Liver (tissue), 9 donors: Measurements from ENCODE around the gene EZH1. TPM values are rescaled to one million over a fixed set of nuclear protein-coding genes. Genes with fewer than 3 reads are reported as not detected.

Experiments used
- DNase-seq: peaks from one replicate; pipeline ENCODE4 v3.0.0-alpha.2; 2017; ENCODE audit warnings: low spot score
- H3K27ac ChIP-seq, 2 donors: one replicate each; pipeline ENCODE4 v1.7.0; 2013; ENCODE audit warnings: inconsistent platforms in 2 of 2, low read length in 2 of 2, control low read depth in 1 of 2, low read depth in 1 of 2, mild to moderate bottlenecking in 1 of 2
- H3K27me3 ChIP-seq, 4 donors: one replicate each; pipeline versions ENCODE4 v1.6.1 to v1.7.0; 2013; ENCODE audit warnings: low read length in 3 of 4, inconsistent platforms in 1 of 4, mild to moderate bottlenecking in 1 of 4, moderate library complexity in 1 of 4; ENCODE audit not compliant: control insufficient read depth in 4 of 4, insufficient read depth in 4 of 4
- H3K36me3 ChIP-seq, 4 donors: one replicate each; pipeline versions ENCODE4 v1.6.1 to v1.7.0; 2013; ENCODE audit warnings: low read length in 3 of 4, mild to moderate bottlenecking in 3 of 4, low read depth in 1 of 4, moderate library complexity in 1 of 4; ENCODE audit not compliant: control insufficient read depth in 4 of 4, insufficient read depth in 3 of 4
- H3K4me1 ChIP-seq, 4 donors: one replicate each; pipeline versions ENCODE4 v1.6.1 to v1.7.0; 2013; ENCODE audit warnings: low read length in 3 of 4, mild to moderate bottlenecking in 3 of 4, moderate library complexity in 1 of 4; ENCODE audit not compliant: control insufficient read depth in 4 of 4, insufficient read depth in 4 of 4
- H3K4me3 ChIP-seq, 3 donors: one replicate each; pipeline versions ENCODE4 v1.6.1 to v1.7.0; 2013; ENCODE audit warnings: low read length in 3 of 3, control low read depth in 1 of 3, low read depth in 1 of 3, mild to moderate bottlenecking in 1 of 3
- H3K9ac ChIP-seq, 2 donors: one replicate each; pipeline ENCODE4 v1.7.0; 2013; ENCODE audit warnings: low read length in 2 of 2, mild to moderate bottlenecking in 2 of 2, moderate library complexity in 2 of 2, control low read depth in 1 of 2, low read depth in 1 of 2
- H3K9me3 ChIP-seq, 4 donors: one replicate each; pipeline versions ENCODE4 v1.6.1 to v1.7.0; 2013; ENCODE audit warnings: low read length in 3 of 4; ENCODE audit not compliant: control insufficient read depth in 4 of 4
- FOXA2 ChIP-seq: IDR thresholded peaks from 2 replicates; pipeline ENCODE4 v1.6.1; 2016; ENCODE audit warnings: antibody characterized with exemption
- GABPA ChIP-seq, 2 donors: IDR thresholded peaks in 1 of 2; conservative IDR thresholded peaks in 1 of 2; 2 replicates each; pipeline ENCODE4 v1.6.1; 2016; ENCODE audit warnings: antibody characterized with exemption in 2 of 2, mild to moderate bottlenecking in 1 of 2, moderate library complexity in 1 of 2
- HNF4A ChIP-seq, 2 donors: conservative IDR thresholded peaks; 2 replicates each; pipeline ENCODE4 v1.6.1; 2016; ENCODE audit warnings: antibody characterized with exemption in 2 of 2, mild to moderate bottlenecking in 2 of 2
- HNF4G ChIP-seq: IDR thresholded peaks from 2 replicates; pipeline ENCODE4 v1.6.1; 2016; ENCODE audit warnings: antibody characterized with exemption
- RXRA ChIP-seq, 2 donors: IDR thresholded peaks; 2 replicates each; pipeline ENCODE4 v1.6.1; 2017 to 2018; ENCODE audit warnings: antibody characterized with exemption in 2 of 2, mild to moderate bottlenecking in 1 of 2
- SP1 ChIP-seq: IDR thresholded peaks from 2 replicates; pipeline ENCODE4 v1.6.1; 2018; ENCODE audit warnings: antibody characterized with exemption, mild to moderate bottlenecking
- WGBS: extraction: QIAGEN DNeasy Blood & Tissue Kit; methylation state at CpG from one replicate; pipeline ENCODE4 v1.1.7; 2013; 5-methylcytosine and 5-hydroxymethylcytosine counted together
- polyA plus RNA-seq, 2 donors: library from polyadenylated mRNA; stranded (reverse) in 1 of 2; unstranded in 1 of 2; fragments of 200-250 nt in 1 of 2; fragments of >200 nt in 1 of 2; fragmentation: Nextera tagmentation in 1 of 2; extraction: Ambion mirVana in 1 of 2; gene quantifications; one replicate each; pipeline versions ENCODE4 v1.2.1 to v1.2.3, GENCODE V29; 2013 to 2015
- total RNA-seq, 2 donors: library from RNA; depleted of rRNA; stranded (reverse); fragments of >200 nt; gene quantifications; one replicate each; pipeline ENCODE4 v1.2.3, GENCODE V29; 2014
- TF ChIP-seq, protein P1 (sequence below): fragments of 150-350 bp; IDR thresholded peaks from 2 replicates; pipeline ENCODE4 v1.5.1; 2017; ENCODE audit warnings: improper control_type of control experiment, low read depth, low read length; ENCODE audit not compliant: missing input control
- TF ChIP-seq, protein P2 (sequence below): IDR thresholded peaks from 2 replicates; pipeline ENCODE4 v1.6.1; 2016; ENCODE audit warnings: antibody characterized with exemption
- TF ChIP-seq, protein P3 (sequence below): IDR thresholded peaks from 2 replicates; pipeline ENCODE4 v1.6.1; 2016; ENCODE audit warnings: antibody characterized with exemption, mild to moderate bottlenecking
- donor health status: healthy.
- donor health status: healthy.
- donor health status: healthy.
- donor health status: healthy.
- donor health status: healthy.

Gene EZH1
- total and polyA plus RNA-seq, 4 donors, result 4.3 to 18.3 (median 10.9) TPM

DNA sequence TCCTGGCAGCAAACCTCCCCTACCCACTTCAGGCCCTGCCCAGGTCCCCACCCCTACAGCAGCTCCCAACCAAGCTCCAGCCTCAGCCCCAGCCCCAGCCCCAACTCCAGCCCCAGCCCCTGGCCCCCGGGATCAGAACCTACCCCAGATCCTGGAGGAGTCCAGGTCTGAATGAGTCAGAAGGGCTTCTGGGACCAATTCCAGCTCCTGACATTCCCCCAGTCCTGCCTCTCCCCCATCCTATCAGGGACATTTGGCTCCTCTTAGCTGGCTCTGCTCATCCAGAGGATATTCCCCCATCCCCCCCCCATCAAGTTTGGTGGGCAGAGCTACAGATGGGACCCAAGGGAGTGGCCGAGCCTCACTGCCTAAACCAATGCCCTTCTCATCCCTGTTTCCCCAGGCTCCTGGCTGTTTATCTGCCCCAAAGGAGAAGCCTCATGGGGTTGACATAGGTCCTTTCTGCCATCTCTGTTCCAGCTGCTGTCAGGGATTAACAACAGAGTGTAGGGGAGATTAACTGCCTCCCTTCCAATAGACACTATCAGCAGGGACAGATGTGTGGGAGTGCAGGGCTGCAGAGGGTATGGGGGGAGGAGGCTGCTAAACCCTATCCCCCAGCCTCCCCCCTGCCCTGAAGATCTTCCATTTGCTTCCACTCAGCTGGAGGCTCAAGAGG lies 46.0 kb downstream of the EZH1 start:
- no peak for TF ChIP-seq GABPA (IDR thresholded peaks at IDR 0.05 in 1 of 2, conservative IDR thresholded peaks at IDR 0.05 in 1 of 2)
- TF ChIP-seq, protein P1, sequence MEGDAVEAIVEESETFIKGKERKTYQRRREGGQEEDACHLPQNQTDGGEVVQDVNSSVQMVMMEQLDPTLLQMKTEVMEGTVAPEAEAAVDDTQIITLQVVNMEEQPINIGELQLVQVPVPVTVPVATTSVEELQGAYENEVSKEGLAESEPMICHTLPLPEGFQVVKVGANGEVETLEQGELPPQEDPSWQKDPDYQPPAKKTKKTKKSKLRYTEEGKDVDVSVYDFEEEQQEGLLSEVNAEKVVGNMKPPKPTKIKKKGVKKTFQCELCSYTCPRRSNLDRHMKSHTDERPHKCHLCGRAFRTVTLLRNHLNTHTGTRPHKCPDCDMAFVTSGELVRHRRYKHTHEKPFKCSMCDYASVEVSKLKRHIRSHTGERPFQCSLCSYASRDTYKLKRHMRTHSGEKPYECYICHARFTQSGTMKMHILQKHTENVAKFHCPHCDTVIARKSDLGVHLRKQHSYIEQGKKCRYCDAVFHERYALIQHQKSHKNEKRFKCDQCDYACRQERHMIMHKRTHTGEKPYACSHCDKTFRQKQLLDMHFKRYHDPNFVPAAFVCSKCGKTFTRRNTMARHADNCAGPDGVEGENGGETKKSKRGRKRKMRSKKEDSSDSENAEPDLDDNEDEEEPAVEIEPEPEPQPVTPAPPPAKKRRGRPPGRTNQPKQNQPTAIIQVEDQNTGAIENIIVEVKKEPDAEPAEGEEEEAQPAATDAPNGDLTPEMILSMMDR, result no peak
- no peak for TF ChIP-seq RXRA (IDR thresholded peaks at IDR 0.05)
- TF ChIP-seq SP1, result no peak
- TF ChIP-seq, protein P2, sequence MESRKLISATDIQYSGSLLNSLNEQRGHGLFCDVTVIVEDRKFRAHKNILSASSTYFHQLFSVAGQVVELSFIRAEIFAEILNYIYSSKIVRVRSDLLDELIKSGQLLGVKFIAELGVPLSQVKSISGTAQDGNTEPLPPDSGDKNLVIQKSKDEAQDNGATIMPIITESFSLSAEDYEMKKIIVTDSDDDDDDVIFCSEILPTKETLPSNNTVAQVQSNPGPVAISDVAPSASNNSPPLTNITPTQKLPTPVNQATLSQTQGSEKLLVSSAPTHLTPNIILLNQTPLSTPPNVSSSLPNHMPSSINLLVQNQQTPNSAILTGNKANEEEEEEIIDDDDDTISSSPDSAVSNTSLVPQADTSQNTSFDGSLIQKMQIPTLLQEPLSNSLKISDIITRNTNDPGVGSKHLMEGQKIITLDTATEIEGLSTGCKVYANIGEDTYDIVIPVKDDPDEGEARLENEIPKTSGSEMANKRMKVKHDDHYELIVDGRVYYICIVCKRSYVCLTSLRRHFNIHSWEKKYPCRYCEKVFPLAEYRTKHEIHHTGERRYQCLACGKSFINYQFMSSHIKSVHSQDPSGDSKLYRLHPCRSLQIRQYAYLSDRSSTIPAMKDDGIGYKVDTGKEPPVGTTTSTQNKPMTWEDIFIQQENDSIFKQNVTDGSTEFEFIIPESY, result no peak
- TF ChIP-seq FOXA2, result no peak
- TF ChIP-seq HNF4G, result no peak
- 81% methylated on average over 2 of the region's 2 CpGs for WGBS
- DNase-seq, result no peak
- Histone ChIP-seq H3K4me1 (no peaks in the 10 kb centered on the region), H3K9me3 (no peaks in the 10 kb centered on the region), H3K27ac (no peak overlapping the region), H3K9ac (no peak overlapping the region), H3K36me3 (peaks cover 10 to 37% (median 15%) of the 10 kb centered on the region in 4 donors), H3K27me3 (no peaks in the 10 kb centered on the region), H3K4me3 (no peak overlapping the region)

DNA sequence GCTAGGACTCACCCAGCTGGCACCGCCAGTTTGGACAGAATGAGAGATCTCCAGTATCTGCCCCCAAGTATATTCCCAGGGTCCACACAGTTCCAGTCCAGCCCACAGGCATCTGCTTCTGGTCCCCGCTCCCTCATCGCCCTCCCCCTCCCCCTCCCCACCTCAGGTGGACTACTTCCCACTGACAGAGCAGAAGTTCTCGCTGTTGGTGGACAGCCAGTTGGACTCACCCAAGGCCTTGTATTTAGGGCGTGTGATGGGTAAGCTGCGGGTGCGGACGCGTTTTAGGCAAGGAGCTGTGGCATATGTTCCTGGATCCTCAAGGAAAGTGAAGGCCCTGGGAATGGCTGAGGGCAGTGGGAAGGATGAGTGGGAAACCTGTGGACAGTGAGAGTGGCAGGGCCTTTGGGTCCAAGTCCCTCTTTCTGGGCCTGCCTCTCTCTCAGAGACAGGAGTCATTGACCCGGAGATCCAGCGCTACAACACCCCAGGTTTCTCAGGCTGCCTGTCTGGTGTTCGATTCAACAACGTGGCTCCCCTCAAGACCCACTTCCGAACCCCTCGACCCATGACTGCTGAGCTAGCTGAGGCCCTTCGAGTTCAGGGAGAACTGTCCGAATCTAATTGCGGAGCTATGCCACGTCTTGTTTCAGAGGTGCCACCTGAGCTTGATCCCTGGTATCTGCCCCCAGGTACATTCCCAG lies 47.6 kb downstream of the EZH1 start:
- H3K36me3 ChIP-seq, result peaks cover 2 to 24% (median 5%) of the 10 kb centered on the region in 4 donors
- WGBS, result 96% methylated on average over 19 of the region's 19 CpGs
- H3K9me3 ChIP-seq, result no peaks in the 10 kb centered on the region
- H3K4me3 ChIP-seq, result no peak overlapping the region
- TF ChIP-seq HNF4A (conservative IDR thresholded peaks at IDR 0.05), result no peak
- TF ChIP-seq, protein P3, sequence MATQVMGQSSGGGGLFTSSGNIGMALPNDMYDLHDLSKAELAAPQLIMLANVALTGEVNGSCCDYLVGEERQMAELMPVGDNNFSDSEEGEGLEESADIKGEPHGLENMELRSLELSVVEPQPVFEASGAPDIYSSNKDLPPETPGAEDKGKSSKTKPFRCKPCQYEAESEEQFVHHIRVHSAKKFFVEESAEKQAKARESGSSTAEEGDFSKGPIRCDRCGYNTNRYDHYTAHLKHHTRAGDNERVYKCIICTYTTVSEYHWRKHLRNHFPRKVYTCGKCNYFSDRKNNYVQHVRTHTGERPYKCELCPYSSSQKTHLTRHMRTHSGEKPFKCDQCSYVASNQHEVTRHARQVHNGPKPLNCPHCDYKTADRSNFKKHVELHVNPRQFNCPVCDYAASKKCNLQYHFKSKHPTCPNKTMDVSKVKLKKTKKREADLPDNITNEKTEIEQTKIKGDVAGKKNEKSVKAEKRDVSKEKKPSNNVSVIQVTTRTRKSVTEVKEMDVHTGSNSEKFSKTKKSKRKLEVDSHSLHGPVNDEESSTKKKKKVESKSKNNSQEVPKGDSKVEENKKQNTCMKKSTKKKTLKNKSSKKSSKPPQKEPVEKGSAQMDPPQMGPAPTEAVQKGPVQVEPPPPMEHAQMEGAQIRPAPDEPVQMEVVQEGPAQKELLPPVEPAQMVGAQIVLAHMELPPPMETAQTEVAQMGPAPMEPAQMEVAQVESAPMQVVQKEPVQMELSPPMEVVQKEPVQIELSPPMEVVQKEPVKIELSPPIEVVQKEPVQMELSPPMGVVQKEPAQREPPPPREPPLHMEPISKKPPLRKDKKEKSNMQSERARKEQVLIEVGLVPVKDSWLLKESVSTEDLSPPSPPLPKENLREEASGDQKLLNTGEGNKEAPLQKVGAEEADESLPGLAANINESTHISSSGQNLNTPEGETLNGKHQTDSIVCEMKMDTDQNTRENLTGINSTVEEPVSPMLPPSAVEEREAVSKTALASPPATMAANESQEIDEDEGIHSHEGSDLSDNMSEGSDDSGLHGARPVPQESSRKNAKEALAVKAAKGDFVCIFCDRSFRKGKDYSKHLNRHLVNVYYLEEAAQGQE, result no peak
- H3K27me3 ChIP-seq, result no peaks in the 10 kb centered on the region
- H3K27ac ChIP-seq, result no peak overlapping the region
- H3K4me1 ChIP-seq, result no peaks in the 10 kb centered on the region
- no peak overlapping the region for H3K9ac ChIP-seq
- no peak for DNase-seq
